Measurements from ENCODE around the gene FAM241B.

DNA sequence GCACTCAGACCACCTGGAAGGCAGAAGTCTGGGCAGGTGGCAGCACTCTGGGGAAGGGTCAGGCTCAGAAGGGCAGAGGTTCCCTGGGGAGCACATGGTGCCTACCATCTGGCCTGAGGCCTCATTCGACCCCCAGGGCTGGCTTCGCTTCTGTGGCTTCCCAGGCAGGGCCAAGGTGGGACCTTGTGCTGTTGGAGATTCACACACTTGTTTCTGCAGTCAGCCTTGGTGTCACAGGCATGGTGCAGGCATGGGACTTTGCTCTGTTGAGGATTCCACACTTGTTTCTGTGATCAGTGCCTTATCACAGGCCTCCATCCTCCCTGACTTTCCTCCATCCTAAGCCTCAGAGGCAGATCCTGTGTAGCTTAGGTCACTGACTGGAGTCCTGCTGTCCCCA lies 11.3 kb upstream of the FAM241B start:
- TF ChIP-seq EP300 (IDR thresholded peaks at IDR 0.05) (no peak), POLR2A (IDR thresholded peaks at IDR 0.05) (no peak)
- TF ChIP-seq, protein P1, sequence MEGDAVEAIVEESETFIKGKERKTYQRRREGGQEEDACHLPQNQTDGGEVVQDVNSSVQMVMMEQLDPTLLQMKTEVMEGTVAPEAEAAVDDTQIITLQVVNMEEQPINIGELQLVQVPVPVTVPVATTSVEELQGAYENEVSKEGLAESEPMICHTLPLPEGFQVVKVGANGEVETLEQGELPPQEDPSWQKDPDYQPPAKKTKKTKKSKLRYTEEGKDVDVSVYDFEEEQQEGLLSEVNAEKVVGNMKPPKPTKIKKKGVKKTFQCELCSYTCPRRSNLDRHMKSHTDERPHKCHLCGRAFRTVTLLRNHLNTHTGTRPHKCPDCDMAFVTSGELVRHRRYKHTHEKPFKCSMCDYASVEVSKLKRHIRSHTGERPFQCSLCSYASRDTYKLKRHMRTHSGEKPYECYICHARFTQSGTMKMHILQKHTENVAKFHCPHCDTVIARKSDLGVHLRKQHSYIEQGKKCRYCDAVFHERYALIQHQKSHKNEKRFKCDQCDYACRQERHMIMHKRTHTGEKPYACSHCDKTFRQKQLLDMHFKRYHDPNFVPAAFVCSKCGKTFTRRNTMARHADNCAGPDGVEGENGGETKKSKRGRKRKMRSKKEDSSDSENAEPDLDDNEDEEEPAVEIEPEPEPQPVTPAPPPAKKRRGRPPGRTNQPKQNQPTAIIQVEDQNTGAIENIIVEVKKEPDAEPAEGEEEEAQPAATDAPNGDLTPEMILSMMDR (IDR thresholded peaks at IDR 0.05) = no peak
